RCC 7860 (cell line): ENCODE data around the gene NPPA.
"Not testable (repeated sequence)": the region's sequence is repeated elsewhere in the genome, so short reads cannot be mapped to it uniquely, and the experiment has no call there.

Experiments
- DNase-seq: peaks from one replicate; pipeline ENCODE4 v3.0.0-alpha.2; 2015; ENCODE audit warnings: low spot score
- FAIRE-seq: peaks from 2 replicates; lab custom pipeline; 2012; peaks lifted over from hg19 to GRCh38; lab: Jason Lieb, UNC

Gene NPPA

DNA sequence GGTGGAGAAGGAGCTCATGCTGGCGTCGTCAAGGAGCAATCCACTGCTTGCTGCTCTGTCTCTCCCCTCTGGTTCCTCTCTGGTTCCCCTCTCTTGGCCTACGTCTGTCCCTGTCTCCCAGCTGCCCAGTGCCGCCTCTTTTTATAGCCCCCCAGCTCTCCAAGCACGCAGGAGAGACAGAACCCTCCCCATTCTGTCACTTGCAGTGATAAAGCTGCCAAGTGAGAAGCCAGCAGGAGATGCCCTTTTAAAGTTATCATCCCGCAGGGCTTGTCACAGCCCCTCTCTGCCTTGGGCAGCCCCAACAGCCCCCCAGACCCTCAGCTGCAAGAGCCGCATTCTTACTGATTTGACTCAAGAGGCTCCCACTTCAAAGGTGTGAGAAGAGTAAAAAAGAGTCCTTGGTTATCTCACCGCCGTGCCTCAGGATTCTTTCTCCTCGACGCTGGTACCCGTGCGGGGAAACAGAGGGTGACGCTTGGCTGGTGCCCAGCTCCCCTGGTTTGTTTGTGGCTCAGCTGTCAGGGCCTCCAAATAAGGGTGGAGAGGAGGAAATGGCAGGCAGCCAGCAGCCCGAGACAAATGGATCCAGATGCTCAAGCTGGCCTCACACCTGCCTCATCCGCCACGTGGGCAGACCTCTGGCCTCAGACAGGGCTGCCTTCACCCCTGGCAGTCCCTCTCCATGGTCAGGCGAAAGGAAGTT, at the start of gene NPPA:
Gene NPPA (minus strand): TSS at position 117 of the 706 bp plus-strand sequence. CDS start 99 bp downstream, at position 18.
- DNase-seq (no peak), FAIRE-seq (no peak)

DNA sequence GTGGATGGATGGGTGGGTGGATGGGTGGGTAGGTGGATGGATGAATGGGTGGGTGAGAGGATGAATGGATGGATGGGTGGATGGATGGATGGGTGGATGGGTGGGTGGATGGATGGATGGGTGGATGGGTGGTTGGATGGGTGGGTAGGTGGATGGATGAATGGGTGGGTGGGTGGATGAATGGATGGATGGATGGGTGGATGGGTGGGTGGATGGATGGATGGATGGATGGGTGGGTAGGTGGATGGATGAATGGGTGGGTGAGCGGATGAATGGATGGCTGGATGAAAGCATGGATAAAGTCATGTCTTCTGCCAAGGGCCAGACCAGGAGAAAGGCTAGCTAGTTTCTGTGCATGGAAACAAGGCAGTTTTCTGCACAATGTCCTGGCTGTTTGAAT, 46.9 kb upstream of the NPPA start:
- FAIRE-seq, result not testable (repeated sequence)

DNA sequence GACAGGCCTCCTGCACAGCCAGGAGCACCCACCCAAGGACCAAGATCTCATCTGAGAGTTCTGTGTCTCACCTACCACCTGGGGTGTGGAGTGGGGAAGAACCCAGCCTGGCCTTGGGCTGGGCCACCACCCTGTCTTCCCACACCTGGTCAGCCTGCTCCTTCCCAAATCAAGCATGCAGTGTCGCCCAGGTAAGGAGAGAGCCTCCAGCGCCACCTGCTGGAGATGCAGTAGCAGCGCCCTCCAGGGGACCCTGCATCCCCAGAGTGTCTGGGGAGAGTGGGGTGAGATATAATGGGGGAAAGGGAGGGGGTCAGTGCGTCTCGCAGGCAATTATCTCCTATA, 46.3 kb upstream of the NPPA start:
- DNase-seq (no peak), FAIRE-seq (no peak)

More for the DNA sequence above, 46.9 kb upstream of the NPPA start:
- DNase-seq, result not testable (repeated sequence)

DNA sequence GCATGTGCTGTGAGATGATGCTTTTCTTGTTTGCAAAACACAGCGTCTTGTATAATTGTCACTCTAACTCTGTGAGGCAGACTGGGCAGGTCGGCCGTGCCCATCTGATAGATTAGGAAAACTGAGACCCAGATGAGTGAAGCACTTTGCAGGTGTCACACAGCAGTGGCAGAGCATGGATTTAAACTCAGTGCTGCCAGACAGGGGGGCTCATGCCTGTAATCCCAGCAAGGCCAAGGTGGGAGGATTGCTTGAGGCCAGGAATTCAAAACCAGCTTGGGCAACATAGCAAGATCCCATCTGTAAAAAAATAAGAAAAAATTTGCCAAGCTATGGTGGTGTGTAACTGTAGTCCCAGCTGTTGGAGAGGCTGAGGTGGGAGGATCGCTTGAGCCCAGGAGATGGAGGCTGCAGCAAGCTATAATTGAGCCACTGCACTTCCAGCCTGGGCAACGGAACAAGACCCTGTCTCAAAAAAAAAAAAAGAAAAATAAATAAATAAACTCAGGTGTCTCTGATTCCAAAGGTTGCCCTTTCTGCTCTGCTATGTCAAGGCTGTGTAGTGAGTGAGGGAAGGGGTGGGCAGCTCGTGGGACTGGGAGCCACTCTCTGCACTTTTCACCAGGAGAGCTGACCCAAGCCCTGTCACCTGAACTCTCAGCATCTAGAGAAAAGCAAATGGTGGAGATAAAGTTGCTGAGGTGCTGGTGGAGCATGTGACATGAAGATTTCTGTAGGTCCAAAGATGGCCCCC, 44.0 kb upstream of the NPPA start:
- DNase-seq, result no peak
- FAIRE-seq, result no peak

DNA sequence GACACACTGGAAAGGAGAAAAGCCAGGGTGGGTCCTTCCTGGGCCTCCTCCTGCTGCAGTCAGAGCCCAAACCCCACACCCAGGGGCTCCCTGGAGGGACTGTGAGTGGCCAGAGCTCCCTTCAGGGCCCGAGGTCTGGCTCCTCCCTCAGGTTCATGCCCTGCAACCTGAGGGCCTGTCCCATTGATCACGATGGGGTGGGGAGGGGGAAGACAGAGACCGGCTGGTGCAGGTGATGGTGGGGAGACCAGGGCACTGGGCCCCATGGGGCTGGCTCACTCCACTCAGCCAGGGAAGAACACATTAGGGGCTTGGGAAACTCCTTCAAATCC, 41.3 kb upstream of the NPPA start:
- FAIRE-seq (no peak), DNase-seq (no peak)

DNA sequence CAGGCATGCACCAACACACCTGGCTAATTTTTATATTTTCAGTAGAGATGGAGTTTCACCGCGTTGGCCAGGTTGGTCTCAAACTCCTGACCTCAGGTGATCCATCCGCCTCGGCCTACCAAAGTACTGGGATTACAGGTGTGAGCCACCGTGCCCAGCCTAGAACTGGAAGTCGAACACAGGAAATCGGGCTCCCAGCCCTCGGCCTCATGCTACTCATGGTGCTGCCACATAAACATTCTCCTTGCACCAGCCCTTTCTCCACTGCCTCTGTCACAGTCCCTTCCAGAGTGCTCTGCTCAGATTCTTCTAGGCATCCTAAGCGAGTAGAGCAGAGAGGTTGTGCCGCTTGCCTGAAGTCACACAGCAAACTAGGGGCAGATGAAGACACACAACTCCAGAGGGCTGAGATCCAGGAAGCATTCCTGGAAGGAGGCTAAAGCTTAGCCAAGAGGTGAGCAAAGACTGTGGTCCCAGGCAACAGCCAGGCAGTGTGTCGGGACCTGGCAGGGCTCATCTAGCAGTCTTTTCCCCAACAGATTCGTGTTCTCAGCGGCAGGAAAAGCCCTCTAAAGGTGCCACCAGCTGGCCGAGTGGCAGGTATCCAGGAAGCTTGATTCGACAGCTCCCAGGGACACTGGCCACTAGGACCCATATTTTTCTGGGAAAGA, 40.8 kb upstream of the NPPA start:
- FAIRE-seq, result no peak

DNA sequence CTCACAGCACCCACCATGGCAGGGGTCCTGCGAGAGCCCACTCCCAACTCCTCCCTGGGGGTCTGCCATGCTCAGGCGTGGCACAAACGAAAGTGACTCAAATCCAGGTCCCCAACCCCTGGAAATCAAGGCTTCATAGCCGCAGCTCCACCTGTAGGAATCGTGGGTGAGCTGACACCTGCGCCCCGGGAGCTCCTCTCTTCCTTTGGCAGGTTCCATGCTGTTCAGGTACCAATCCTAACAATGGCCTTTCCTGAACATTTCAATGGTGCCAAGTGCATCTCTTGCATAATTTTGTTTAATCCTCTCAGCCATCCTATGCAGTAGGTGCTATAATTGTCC, 40.1 kb upstream of the NPPA start:
- DNase-seq (no peak), FAIRE-seq (no peak)

More for the DNA sequence above, 40.8 kb upstream of the NPPA start:
- DNase-seq, result no peak

DNA sequence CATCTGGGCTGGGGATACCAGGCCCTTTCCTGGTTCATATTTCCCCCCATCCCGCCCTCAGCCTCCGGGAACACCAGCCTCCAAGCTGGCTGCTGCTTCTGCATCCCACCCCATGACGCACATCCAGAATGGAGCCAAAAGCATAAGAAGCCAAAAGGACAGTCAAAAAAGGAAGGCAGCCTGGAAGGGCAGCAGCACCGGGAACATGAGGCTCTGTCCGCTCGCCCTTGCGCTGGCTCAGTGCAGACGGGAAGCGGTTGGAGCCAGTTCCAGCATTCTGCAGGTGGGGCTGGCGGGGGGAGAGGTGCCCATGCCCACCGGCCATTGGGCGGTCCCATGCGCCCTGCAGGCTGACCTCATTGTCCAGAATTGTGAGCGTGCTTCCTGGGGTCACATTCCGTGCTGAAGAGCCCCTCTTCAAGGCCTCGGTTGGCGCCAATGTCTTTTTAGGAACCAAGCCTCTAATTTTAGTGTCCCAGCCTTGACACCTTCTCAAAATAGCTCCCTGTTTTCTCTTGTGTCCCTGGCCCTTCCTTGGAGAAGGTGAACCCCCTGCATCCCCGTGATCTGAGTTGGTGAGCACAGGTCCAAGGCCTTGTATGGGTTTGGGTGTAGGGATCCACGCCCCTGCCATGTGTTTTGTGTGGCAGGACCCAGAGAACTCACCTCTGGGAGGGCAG, 39.5 kb upstream of the NPPA start:
- DNase-seq, result no peak
- no peak for FAIRE-seq

DNA sequence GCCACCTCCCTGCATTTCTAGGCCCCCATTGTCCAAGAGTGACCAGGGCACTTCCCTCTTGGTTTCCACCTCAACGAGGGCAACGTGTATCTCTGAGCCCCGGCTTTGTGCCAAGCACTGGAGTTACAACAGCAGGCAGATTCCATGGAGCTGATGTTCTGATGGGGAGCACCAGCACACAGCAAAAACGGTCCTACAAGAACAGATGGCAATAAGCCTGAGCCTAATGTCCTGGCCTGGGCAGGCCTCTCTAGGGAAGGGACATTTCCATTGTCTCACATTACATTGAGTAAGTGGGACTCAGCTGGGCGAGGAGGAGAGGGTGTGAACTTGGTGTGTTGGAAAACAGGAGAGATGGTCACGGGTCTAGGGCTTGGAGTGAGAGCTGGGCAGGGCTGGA, 38.3 kb upstream of the NPPA start:
- FAIRE-seq (no peak), DNase-seq (no peak)

DNA sequence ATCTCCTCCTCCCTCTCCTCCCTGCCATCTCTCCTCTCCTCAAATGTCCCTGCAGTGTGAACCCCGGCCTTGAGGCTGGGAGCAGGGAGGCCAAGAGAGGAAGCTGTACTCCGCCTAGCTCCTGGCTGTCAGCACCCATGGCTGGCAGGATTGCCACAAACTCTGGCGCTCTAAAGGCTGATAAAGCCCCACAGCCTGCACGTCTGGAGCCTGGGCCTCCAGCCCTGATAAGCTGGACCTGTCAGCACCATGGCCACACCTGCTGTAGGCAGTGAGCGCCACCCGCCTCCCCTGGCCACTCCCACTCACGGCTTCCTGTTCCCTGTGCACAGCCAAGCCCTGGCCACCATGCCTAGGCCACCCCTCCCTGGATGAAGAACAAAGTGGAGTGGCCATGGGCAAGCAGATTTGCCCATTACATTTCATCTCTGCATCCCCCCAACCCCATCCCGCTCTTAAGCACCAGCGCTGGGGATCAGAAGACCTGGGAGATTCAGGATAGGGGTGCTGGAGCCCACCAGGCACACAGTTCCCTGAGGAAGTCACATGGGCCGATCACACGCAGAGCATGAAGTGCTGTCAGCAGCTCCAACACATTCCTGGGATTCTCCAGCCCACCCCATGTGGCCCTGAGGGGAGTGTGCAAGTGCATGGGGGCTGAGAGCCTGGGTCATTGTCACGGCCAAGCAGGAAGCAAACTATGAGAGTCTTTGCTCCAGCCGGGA, 35.4 kb upstream of the NPPA start:
- DNase-seq, result no peak

DNA sequence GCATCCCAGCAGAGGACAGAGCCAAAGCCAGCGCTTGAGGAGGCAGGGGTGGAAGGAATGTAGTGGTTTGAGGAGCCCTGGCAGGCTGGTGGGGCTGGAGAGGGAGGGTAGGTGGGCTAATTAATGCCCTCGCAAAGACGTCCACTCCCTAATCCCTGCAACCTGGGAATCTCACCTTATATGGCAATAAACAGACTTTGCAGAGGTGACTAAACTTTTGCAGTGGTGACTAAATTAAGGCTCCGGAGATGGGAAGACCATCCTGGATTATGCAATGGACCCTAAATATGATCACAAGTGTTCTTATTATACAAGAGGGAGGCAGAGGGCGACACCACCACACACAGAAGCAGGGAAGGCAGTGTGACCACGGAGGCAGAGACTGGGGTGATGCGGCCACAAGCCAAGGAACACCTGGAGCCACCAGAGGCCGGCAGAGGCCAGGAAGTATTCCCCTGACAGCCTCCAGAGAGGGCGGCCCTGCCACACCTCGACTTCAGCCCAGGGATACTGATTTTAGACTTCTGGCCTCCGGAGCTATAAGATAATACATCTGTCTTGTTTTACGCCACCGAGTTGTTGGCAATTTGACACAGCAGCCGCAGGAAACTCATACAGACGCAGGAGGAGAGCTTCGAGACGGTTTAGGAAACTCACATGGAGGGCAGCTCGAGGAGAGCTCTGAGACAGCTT, 34.3 kb upstream of the NPPA start:
- DNase-seq, result no peak
- no peak for FAIRE-seq

More for the DNA sequence above, 35.4 kb upstream of the NPPA start:
- FAIRE-seq, result no peak

DNA sequence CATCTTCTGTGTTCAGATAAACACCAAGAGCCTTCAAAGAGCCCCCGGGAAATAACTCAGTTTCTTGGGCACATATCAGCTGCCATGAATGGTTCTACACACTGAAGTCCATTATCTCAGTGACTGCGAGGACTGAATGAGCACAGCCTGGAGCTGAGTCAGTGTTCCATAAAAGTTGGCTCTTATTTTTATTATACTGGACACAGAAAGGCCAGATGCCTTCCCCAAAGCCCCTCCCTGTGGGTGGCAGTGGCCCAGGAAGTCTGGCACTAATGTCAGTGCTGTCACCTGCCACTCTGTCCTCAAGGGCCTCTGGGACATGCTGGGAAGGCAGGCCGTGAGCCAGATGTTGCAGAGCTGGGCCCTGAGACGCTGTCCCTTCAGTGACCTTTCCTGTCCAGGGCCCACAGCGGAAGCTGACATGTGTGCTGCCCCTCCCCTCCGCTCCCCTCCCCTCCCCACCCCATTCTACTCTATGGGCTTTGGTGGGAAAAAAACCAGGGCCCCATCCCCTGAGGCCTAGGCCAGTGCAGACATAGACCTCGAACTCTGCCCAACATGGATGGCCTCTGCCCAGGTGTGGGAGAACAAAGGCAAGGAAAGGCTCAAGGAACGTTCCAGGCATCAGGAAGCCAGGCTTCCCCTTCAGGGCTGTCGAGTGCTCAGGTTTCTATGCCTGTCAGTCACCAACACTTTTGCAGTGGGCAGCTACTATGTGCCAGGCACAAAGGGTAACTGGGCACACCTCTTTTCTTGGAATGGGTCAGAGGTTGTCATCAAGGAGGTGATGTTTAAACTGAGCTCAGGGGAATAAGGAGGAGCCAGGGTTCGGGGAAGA, 33.5 kb upstream of the NPPA start:
- DNase-seq (no peak), FAIRE-seq (no peak)

DNA sequence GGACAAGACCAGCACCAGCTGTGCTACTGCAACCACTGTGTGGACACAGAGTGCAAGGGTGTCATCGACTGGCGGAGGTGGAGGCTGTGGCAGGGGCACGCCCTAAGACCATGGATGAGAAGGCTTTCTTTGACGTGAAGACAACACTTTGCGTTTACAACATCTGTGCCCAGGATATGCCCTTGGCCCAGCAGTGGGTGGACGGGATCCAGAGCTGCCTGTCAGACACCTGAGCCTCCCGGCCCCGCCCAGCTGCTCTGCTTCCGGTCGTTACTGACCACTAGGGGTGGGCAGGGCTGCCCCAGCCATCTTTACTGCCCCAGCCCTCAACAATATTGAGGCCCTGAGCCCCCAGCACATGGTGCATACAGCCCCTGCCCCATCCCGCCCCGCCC, 32.6 kb upstream of the NPPA start:
- DNase-seq (no peak), FAIRE-seq (no peak)

DNA sequence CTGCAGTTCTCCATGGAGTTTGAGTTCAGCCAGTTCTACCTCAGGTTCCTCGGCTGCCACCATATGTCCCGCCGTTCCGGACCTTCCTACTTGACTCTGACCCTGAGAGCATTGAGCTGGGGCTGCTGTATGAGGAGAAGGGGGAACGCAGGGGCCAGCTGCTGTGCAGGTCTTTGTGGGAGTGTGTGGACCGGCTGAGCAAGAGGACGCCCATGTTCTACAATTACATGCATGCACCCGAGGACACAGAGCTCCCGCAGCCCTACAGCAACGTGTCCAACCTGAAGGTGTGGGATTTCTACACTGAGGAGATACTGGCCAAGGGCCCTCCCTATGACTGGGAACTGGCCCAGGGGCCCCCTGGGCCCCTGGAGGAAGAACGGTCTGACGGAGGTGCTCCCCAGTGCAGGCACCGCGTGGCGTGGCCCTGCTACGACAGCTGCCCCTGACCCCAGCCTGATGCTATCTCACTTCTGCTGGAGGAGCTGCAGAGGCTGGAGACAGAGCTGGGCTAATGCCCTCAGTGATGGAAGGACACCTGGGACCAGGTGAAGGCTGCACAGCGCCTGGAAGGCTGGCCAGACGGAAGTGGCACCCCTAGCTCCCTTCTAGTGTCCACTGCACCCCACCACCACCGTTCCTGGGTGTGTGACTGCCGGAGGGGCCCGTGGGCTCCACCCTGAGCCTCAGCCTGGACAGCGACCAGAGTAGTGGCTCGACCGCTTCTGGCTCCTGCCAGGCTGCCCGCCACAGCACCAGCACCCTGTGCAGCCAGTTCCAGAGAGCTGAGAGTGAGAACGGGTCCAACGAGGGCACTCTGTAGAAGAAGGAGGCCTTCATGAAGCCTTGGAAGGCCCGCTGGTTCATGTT, 32.0 kb upstream of the NPPA start:
- no peak for FAIRE-seq
- no peak for DNase-seq

DNA sequence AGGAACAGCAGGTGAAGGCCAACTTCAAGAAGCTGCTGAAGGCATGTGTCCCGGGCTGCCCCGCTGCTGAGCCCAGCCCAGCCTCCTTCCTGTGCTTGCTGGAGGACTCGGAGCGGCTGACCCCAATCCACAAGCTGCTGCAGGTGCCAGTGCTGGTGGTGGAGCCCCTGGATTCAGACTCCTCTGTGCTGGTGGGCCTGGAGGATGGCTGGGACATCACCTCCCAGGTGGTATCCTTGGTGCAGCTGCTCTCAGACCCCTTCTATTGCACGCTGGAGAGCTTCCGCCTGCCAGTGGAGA, 31.3 kb upstream of the NPPA start:
- DNase-seq (no peak), FAIRE-seq (no peak)

DNA sequence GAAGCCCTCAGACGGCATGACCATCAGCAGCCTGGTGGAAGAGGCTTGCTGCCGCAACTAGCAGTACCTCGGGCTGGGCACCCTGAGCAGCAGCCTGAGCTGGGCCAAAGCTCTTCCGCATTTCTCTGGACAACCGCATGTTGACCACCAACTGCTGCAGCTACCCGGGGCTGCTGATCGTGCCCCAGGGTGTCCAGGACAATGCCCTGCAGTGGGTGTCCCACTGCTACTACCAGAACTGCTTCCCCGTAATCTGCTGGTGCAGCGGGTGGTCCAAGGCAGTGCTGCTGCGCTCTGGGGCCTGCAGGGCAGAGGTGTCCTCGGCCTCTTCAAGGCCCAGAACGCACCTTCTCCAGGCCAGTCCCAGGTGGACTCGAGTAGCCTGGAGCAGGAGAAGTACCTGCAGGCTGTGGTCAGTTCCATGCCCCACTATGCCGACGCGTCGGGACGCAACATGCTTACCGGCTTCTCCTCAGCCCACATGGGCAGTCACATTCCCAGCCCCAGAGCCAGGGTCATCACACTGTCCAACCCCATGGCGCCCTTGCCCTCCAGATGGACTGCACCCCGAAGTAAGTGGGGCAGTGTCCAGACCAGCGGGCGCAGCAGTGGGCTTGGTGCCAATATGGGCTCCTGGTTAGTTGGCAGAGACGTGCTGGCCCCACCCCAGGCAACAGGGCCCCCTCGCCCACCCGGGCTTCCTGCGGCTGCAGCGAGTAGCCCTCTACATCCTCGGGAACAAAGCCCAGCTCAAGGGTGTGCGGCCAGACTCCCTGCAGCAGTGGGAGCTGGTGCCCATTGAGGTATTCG, 30.7 kb upstream of the NPPA start:
- FAIRE-seq, result no peak
- DNase-seq, result no peak

DNA sequence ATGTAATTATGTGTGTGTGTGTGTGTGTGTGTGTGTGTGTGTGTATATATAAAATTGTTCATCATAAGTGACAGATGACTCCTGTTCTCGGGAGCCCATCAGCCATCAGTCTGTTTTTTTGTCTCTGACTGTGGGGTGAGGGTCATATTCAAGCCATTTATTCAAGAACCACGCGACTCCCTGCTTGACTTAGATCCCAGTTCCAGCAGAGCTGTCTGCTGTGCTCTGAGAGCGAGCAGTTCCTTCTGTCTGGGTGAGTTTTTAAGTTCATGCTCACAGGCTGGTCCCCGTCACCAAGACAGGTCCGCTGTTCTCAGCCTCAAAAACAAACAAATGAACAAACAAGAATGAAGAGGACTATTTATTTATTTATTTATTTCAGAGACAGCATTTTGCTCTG, 29.5 kb upstream of the NPPA start:
- FAIRE-seq, result no peak
- DNase-seq, result no peak

DNA sequence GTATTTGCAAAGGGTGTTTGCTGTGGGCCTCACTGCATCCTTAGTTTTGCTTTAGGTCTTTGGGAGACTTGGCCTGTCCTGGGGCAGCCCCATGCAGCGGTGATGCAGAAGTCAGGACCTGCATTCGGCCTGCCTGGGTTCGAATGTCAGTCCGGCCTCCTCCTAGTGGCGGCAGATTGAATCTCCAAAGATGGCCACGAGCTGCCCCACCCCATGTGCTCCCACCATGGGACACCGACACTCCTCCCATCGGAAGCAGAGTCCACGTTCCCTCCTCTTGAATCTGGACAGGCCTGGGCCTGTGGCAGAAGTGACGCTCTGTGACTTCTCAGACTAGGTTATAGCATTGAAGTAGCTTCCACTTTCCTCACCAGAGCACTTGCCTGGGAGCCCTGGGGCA, 27.5 kb upstream of the NPPA start:
- no peak for DNase-seq
- no peak for FAIRE-seq
